Epithelial cell of esophagus (primary cell): ENCODE data around the gene HTR1D.

Experiments used
- DNase-seq: peaks from one replicate; pipeline ENCODE4 v3.0.0; 2010; ENCODE audit warnings: low read depth
- H3K4me3 ChIP-seq: 2 replicates; pipeline ENCODE4 v1.5.1; 2011; ENCODE audit warnings: mild to moderate bottlenecking, low read length, control low read depth
- CTCF ChIP-seq: IDR thresholded peaks from 2 replicates; pipeline ENCODE4 v1.5.1; 2011; ENCODE audit warnings: low read depth, mild to moderate bottlenecking, low read length, control low read depth, inconsistent platforms; ENCODE audit not compliant: insufficient read depth; ENCODE audit errors: missing control alignments

The HTR1D gene

GRCh38 chr1:23247276-23247675, 30.0 kb upstream of the HTR1D start:
- no peak for DNase-seq
- no peak for TF ChIP-seq CTCF
- H3K4me3 ChIP-seq: no peak overlapping the region

GRCh38 chr1:23246274-23246673, 29.0 kb upstream of the HTR1D start:
- H3K4me3 ChIP-seq: no peak overlapping the region
- no peak for DNase-seq
- TF ChIP-seq CTCF: no peak

GRCh38 chr1:23244256-23244761, 27.0 kb upstream of the HTR1D start:
- no peak for TF ChIP-seq CTCF
- no peak overlapping the region for H3K4me3 ChIP-seq
- DNase-seq: no peak

GRCh38 chr1:23242414-23242813, 25.1 kb upstream of the HTR1D start:
- DNase-seq: no peak
- no peak overlapping the region for H3K4me3 ChIP-seq
- TF ChIP-seq CTCF: no peak

GRCh38 chr1:23239638-23240295, 22.5 kb upstream of the HTR1D start:
- no peak overlapping the region for H3K4me3 ChIP-seq
- no peak for DNase-seq
- no peak for TF ChIP-seq CTCF

- TF ChIP-seq CTCF: no peak
- H3K4me3 ChIP-seq: no peak overlapping the region
Observed at GRCh38 chr1:23238565-23238964, 21.3 kb upstream of the HTR1D start.

GRCh38 chr1:23237508-23237907, 20.2 kb upstream of the HTR1D start:
- DNase-seq: no peak
- H3K4me3 ChIP-seq: no peak overlapping the region
- TF ChIP-seq CTCF: no peak

More at GRCh38 chr1:23238565-23238964, 21.3 kb upstream of the HTR1D start:
- no peak for DNase-seq
